ENCODE measurements around the gene GATA5.

GATA5 gene, protein sequence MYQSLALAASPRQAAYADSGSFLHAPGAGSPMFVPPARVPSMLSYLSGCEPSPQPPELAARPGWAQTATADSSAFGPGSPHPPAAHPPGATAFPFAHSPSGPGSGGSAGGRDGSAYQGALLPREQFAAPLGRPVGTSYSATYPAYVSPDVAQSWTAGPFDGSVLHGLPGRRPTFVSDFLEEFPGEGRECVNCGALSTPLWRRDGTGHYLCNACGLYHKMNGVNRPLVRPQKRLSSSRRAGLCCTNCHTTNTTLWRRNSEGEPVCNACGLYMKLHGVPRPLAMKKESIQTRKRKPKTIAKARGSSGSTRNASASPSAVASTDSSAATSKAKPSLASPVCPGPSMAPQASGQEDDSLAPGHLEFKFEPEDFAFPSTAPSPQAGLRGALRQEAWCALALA

DNA sequence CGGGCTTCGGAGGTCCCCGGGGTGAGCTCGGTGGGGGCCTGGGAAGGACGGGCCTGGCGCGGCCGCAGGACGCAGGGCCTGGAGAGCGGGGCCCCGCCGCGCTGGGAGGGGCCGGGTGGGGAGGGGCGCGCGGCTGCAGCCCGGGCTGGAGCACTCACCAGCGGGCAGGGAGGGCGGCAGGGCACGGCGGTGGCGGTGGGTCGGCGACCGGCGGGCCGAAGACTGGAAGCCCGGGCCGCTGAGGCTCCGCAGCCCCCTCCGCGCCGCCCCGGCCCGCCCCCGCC, at the start of gene GATA5:
GATA5 (minus strand) TSS at position 224 of the 284 bp plus-strand sequence. CDS start 474 bp downstream, outside the sequence.
- no peak for FAIRE-seq

DNA sequence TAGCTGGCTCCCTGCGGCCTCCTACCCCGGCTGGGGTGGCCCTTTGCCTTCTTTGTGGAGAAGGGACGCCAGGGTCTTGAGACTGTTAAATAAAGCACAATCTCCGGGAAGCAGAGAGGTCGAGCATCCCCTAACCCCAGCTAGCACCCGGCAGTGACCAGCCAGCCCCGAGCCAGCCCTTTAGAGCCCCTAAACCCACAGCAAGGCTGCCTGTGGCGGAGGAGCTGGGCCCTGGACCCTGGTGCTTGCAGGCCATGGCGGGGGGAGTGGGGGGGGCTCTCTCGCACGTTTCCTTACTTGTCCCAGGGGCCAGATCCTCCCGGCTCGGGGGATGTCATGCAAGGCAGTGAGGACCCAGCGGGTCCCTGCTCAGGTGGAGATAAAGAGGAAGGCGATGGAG, 49.2 kb upstream of the GATA5 start:
- no peak for FAIRE-seq

- no peak for FAIRE-seq
Measured at GRCh38 chr20:62524505-62524911, 48.7 kb upstream of the GATA5 start.

DNA sequence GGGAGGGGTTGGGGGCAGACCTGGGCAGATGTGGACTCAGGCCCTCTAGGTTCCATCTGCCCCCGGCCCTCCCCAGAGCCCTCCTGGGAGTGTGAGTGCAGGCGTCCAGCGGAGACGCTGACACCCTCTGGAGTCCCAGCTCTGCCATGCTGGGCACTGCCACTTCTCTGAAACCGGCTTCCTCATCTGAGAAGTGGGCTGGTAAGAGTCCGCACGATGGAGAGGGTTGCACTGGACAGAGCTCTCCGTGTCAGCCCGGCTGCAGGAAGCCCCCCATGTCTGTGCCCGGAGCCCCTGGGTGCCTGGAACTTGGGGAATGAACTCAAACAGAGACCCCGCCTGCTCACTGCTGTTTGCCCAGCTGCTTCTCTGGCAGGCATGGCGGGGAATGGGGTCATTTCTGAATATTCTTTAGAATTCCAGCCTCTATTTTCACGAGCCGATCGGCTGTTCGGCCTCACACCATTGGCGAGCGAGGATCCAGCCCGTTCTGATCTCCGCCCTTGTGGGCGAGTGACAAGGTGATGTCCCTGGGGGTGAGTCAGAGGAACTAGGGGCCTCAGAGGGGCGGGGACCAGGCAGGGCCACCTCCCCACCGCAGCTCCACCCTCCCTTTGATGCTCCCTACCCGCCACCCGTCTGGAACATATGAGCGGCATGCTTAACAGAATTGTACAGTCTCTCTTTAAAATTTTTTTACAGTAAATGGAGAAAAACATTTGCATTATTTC, 47.8 kb upstream of the GATA5 start:
- FAIRE-seq, result no peak

DNA sequence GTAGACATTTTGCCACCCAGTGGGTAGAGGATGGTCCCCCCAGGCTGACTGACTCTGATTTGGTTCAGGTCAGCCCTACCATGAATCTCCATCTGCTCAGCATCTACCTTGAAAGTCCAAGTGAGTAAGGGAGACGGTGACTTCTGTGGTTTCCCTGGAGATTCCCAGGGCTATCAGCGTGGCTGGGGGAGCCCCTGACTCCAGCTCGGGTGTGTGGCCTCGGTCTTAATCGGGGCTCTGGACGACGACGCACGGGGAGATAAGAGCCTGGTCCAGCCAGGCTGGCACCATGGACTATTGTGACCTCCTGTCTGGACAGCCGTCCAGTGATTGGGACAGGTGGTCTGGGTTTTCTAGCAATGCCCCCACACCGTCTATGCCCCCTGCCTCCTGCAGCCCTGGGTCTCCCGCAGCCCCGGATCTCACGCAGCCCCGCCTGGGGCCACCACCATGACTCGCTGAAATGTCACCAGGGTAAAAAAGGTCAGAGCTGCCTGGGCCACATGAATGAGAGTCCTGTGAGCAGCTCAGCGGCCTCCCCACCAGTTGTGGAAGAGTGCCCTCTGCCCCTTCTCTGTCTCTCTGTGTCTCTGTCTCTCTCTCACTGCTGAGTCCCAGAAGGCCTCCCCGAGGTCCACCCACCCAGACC, 47.1 kb upstream of the GATA5 start:
- no peak for FAIRE-seq

- FAIRE-seq, result no peak
Measured at GRCh38 chr20:62519826-62520225, 44.0 kb upstream of the GATA5 start.

DNA sequence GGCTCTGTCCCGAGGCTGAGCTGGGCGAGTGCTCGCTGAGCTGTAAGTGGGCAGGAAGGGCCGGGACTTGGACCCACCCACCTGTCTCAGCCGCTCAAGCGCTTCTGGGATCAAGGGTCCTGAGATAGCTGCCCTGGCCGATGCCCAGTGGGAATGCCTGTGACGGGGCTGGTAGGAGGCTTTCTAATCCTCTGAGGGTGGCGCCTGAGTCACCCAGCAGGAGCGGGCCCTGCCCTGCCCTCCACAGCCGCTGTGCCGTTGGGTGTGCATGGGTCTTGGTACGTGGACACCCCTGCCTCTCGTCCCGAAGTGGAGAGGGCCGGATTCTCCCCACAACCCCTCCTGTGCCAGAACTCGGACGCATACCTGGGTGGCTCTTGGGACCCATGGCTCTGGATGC, 43.1 kb upstream of the GATA5 start:
- no peak for FAIRE-seq

GRCh38 chr20:62517901-62518610, 42.3 kb upstream of the GATA5 start:
- no peak for FAIRE-seq

DNA sequence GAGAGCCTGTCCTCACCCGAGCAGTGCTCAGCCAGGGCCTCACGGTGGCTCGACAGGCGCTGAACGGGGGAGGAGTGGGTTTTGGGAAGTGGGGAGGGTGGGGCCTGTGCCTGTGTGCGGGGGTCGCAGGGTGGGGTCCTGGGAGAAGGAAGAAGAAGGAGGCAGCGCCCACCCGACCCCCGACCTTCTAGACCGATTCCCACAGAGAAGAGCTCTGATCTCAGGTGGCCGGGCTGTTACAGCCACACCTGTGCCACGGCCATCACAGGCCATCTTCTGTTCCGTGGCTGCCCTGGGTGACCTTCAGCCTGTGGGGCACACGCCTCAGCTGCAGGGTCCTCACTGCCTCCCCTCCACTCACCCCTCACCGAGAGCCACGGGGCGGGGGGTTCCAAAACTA, 41.4 kb upstream of the GATA5 start:
- no peak for FAIRE-seq

- FAIRE-seq, result no peak
Measured at GRCh38 chr20:62516338-62516737, 40.5 kb upstream of the GATA5 start.

GRCh38 chr20:62515826-62516225, 40.0 kb upstream of the GATA5 start:
- no peak for FAIRE-seq

DNA sequence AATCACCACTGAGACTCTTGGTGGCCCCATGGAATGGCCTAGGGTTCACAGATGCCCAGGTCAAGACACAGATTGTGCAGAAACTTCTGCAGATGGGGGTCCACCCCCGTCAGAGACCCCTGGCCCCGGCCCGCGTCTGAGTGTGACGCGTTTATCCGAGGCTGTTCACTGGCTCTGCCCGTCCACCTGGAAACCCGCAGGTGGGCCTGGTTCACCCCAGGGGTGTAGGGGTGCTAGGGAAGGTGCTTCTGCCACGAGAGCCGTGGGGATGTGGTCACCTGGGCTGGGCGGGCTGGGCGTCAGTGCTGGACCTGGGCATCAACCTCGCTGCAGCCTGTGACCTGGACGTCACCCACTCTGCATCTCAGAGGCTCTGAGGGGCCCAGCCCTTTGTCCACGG, 39.5 kb upstream of the GATA5 start:
- FAIRE-seq, result no peak

- no peak for FAIRE-seq
Measured at GRCh38 chr20:62513991-62514390, 38.2 kb upstream of the GATA5 start.

- FAIRE-seq, result no peak
Measured at GRCh38 chr20:62511915-62512610, 36.3 kb upstream of the GATA5 start.

GRCh38 chr20:62511300-62511914, 35.6 kb upstream of the GATA5 start:
- no peak for FAIRE-seq

GRCh38 chr20:62508641-62509051, 32.9 kb upstream of the GATA5 start:
- no peak for FAIRE-seq

DNA sequence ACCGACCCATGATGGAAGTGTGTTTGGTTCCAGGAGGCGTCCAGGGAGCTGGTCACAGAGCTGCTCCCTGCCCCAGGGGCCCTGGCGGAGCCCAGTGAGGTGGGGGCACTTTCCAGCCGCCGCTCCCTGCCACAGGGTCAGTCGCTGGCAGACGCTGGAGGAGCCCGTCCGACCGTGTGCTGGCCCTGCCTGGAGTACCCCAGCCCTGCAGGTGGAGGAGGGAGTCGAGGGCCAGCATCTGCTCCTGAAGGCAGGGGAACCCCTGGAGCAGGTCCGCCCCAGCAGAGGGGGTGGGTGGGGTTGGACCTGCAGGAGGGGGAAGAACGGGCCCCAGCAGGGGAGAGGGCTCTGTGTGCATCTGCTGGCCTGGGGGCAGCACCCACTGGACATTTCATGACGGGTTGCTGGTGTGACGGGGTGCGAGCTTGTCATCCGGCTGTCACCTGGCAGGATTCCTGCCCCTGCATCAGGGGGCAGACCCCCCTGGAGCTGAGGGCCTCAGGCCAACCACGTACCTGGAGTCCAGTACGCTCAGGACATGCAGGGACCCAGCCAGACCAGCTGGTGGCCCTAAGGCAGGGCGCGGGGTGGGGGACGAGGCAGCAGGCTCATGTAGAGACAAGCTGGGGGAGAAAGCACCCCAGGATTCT, 32.3 kb upstream of the GATA5 start:
- FAIRE-seq, result no peak

DNA sequence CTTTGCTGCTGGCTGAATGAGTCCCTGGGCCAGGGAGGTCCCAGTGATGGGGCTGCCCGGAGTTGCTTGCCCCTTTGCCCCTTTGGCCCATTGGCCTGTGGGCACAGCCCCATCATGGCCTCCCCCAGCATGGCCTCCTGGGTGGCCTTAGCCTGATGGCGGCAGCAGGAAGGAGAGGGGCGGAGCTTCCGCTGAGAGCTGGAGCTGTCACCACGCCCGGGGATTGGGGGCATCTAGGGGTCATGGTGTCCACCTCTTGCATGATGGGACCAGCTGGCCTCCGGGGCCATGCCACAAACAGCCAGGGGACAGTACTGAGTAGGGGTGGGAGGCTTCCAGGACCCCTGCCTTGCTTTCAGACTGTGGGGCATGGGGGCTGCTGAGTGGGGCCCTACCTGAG, 31.5 kb upstream of the GATA5 start:
- FAIRE-seq, result no peak

GRCh38 chr20:62506791-62507190, 31.0 kb upstream of the GATA5 start:
- no peak for FAIRE-seq

GRCh38 chr20:62506087-62506486, 30.3 kb upstream of the GATA5 start:
- no peak for FAIRE-seq

- no peak for FAIRE-seq
Measured at GRCh38 chr20:62505337-62506045, 29.7 kb upstream of the GATA5 start.

All from TTC549 (cell line).